Fibroblast of skin of right quadriceps (primary cell): ENCODE data around the gene ADNP.
"Not testable (repeated sequence)": the region's sequence is repeated elsewhere in the genome, so short reads cannot be mapped to it uniquely, and the experiment has no call there.

ENCODE experiments used
- DNase-seq: peaks from one replicate; pipeline ENCODE4 v3.0.0-alpha.2; 2013

Gene ADNP

GRCh38 chr20:50900261-50900660 lies 31.0 kb downstream of the ADNP start:
- DNase-seq, result no peak

GRCh38 chr20:50898475-50898874 lies 32.8 kb downstream of the ADNP start:
- DNase-seq, result peak; percentile 17

GRCh38 chr20:50895111-50895830 lies 36.0 kb downstream of the ADNP start:
- DNase-seq, result no peak

- DNase-seq, result no peak
These were observed 37.6 kb downstream of the ADNP start for GRCh38 chr20:50893620-50894019.

- DNase-seq, result no peak
These were observed 38.8 kb downstream of the ADNP start for GRCh38 chr20:50892394-50892793.

GRCh38 chr20:50891138-50891537 lies 40.1 kb downstream of the ADNP start:
- no peak for DNase-seq

- no peak for DNase-seq
These were observed 43.7 kb downstream of the ADNP start for GRCh38 chr20:50887576-50887975.

GRCh38 chr20:50886184-50886790 lies 45.0 kb downstream of the ADNP start:
- DNase-seq, result no peak

GRCh38 chr20:50885781-50886180 lies 45.5 kb downstream of the ADNP start:
- DNase-seq, result no peak

- DNase-seq, result no peak
These were observed 46.2 kb downstream of the ADNP start for GRCh38 chr20:50885068-50885467.

- no peak for DNase-seq
These were observed 47.4 kb downstream of the ADNP start for GRCh38 chr20:50883856-50884255.

GRCh38 chr20:50881759-50882424 lies 49.3 kb downstream of the ADNP start:
- DNase-seq, result not testable (repeated sequence)

- DNase-seq, result no peak
These were observed 51.3 kb downstream of the ADNP start for GRCh38 chr20:50879649-50880550.

GRCh38 chr20:50877232-50877743 lies 53.9 kb downstream of the ADNP start:
- no peak for DNase-seq

GRCh38 chr20:50876816-50877215 lies 54.4 kb downstream of the ADNP start:
- no peak for DNase-seq

- no peak for DNase-seq
These were observed 55.1 kb downstream of the ADNP start for GRCh38 chr20:50876063-50876685.

GRCh38 chr20:50874758-50875665 lies 56.2 kb downstream of the ADNP start:
- no peak for DNase-seq

- no peak for DNase-seq
These were observed 57.0 kb downstream of the ADNP start for GRCh38 chr20:50874111-50874757.

- DNase-seq, result no peak
These were observed 57.7 kb downstream of the ADNP start for GRCh38 chr20:50873585-50873984.

- DNase-seq, result no peak
These were observed 58.4 kb downstream of the ADNP start for GRCh38 chr20:50872560-50873425.
